Type B pancreatic cell (in vitro differentiated cells): ENCODE results near the gene MYCL. TPM values are rescaled to one million over a fixed set of nuclear protein-coding genes. Genes with fewer than 3 reads are reported as not detected.

Source experiments
- DNase-seq: peaks from one replicate; pipeline ENCODE4 v3.0.0; 2021; ENCODE audit warnings: mixed read lengths; ENCODE audit not compliant: unreplicated experiment; ENCODE audit errors: extremely low spot score
- H3K27ac Mint-ChIP-seq: 2 replicates; pipeline ENCODE4 v1.8.0; 2021; ENCODE audit warnings: mild to moderate bottlenecking, mixed read lengths
- H3K27me3 Mint-ChIP-seq: 2 replicates; pipeline ENCODE4 v1.8.0; 2021; ENCODE audit warnings: mixed read lengths
- H3K36me3 Mint-ChIP-seq: 2 replicates; pipeline ENCODE4 v1.8.0; 2021; ENCODE audit warnings: mixed read lengths
- H3K4me1 Mint-ChIP-seq: one replicate; pipeline ENCODE4 v1.8.0; 2021; ENCODE audit warnings: mixed read lengths; ENCODE audit not compliant: unreplicated experiment
- H3K4me3 Mint-ChIP-seq: 2 replicates; pipeline ENCODE4 v1.8.0; 2021; ENCODE audit warnings: mild to moderate bottlenecking, mixed read lengths
- H3K9me3 Mint-ChIP-seq: 2 replicates; pipeline ENCODE4 v1.8.0; 2021; ENCODE audit warnings: mixed read lengths
- CTCF ChIP-seq: fragments of 200-600 bp; sonication (generic); conservative IDR thresholded peaks from 2 replicates; pipeline ENCODE4 v1.5.0; 2021; ENCODE audit warnings: antibody characterized with exemption, mild to moderate bottlenecking
- total RNA-seq: library from RNA; stranded (reverse); gene quantifications from 2 replicates; pipeline ENCODE4 v1.2.1, GENCODE V29; 2021; ENCODE audit warnings: low replicate concordance

MYCL gene
- total RNA-seq, 1 donor from 2014 or later = 19.5 TPM

DNA sequence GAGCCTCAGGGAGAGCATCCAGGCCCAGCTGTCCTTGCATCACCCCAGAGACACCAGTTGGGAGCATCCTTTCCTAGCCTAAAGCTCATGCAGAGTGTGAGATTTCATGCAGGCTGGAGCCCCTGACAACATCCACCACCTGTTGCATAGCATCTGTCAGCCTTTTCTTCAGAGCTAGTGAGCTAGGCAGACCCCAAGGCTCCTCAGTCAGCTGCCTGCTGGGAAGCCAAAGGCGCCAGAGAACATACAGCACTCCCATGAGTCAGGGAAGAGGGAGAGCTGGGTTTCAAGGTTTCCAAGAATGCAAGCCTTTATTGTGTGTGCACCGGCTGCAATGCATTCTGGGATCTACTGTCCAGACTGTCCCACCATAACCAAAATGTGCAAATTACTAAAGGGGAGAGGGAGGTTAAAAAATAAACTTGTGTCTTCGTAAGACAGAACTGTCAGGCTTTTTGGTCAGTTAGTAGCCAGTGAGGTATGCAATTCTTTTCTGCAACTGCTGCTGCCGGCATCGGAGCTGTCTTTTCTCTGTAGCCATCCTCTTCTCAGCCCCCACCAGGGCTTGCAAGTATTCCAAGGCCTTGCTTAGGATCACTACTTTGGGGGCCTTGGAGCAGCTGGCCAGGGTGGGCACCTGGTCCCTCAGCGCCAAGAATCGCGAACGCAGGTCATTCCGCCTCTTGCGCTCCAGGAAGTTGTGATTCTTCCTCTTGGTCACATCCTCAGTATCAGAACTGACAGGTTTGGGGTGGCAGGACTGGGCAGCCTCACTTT lies 4.6 kb downstream of the MYCL start:
- TF ChIP-seq CTCF = no peak
- DNase-seq = no peak
- Mint-ChIP-seq H3K36me3 (no peaks in the 10 kb centered on the region), H3K4me3 (peak overlapping the region; percentile 44), H3K9me3 (no peaks in the 10 kb centered on the region), H3K4me1 (peaks cover 52% of the 10 kb centered on the region), H3K27ac (no peak overlapping the region), H3K27me3 (peaks cover 7% of the 10 kb centered on the region)

DNA sequence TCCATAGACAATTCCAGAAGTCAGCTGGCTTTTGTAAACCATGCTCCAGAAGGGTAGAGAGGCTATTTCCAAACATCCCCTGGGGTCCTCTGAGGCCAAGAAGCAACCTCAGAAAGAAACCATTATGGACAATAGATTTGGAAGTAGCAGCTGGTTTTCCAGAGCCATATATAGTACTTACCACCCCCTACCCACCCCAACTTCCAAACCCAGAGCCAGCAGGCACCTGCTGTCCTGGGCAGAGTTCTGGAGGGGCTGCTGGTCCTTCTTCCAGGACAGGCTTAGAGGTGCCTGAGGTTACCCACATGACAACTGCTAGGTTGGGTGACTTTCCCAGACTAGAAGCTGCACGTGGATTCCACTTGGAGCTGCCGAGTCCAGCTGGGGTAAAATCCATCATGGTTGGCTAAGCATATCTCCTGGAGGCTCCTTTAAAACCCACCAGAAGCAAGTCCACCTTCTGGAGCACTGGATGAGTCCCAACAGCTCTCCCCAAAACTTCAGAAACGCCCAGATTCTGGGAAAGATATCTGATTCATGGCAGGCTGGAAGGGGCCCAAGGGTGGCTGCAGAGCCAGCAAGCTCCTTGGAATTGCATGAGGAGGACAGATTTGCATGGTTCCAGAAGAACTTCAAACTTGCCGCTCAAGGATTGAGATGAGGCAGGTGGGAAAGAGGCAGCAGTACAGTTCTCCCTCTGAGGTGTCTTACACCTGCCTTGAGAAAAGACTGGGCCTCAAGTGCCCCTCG lies 5.8 kb downstream of the MYCL start:
- H3K27ac Mint-ChIP-seq = no peak overlapping the region
- no peak for DNase-seq
- no peak for TF ChIP-seq CTCF
- H3K4me1 Mint-ChIP-seq = peaks cover 55% of the 10 kb centered on the region
- peaks cover 7% of the 10 kb centered on the region for H3K27me3 Mint-ChIP-seq
- no peaks in the 10 kb centered on the region for H3K9me3 Mint-ChIP-seq
- peak overlapping the region; percentile 57 for H3K4me3 Mint-ChIP-seq
- H3K36me3 Mint-ChIP-seq = no peaks in the 10 kb centered on the region

GRCh38 chr1:39894884-39895495 lies 6.7 kb downstream of the MYCL start:
- peak overlapping the region; percentile 73 for H3K27ac Mint-ChIP-seq

GRCh38 chr1:39892601-39893595 lies 8.8 kb downstream of the MYCL start:
- peaks cover 40% of the 10 kb centered on the region for H3K4me1 Mint-ChIP-seq
- H3K27me3 Mint-ChIP-seq = no peaks in the 10 kb centered on the region
- peak overlapping the region; percentile 54 for H3K4me3 Mint-ChIP-seq
- H3K9me3 Mint-ChIP-seq = no peaks in the 10 kb centered on the region
- H3K36me3 Mint-ChIP-seq = no peaks in the 10 kb centered on the region
- DNase-seq = no peak
- peak overlapping the region; percentile 78 for H3K27ac Mint-ChIP-seq
- no peak for TF ChIP-seq CTCF

More at GRCh38 chr1:39894884-39895495, 6.7 kb downstream of the MYCL start:
- Mint-ChIP-seq H3K9me3 (no peaks in the 10 kb centered on the region), H3K36me3 (no peaks in the 10 kb centered on the region), H3K4me1 (peaks cover 54% of the 10 kb centered on the region), H3K27me3 (peaks cover 3% of the 10 kb centered on the region), H3K4me3 (peak overlapping the region; percentile 30)
- DNase-seq = no peak
- no peak for TF ChIP-seq CTCF

DNA sequence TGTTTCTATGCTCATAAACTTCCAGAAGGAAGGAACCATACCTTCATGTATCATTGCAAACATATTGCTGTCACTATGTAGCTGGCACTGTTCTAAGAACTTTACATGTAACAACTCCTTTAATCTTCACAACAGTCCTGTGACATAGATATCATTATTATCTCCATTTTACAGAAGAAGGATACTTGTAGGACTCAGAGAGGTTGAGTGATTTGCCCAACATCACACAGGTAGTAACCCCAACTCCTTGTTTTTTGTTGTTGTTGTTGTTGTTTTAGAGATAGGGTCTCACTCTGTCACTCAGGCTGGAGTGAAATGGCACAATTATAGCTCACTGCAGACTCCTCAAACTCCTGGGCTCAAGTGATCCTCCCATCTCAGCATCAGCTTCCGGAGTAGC lies 10.8 kb downstream of the MYCL start:
- no peaks in the 10 kb centered on the region for H3K27me3 Mint-ChIP-seq
- TF ChIP-seq CTCF = no peak
- no peaks in the 10 kb centered on the region for H3K36me3 Mint-ChIP-seq
- H3K4me1 Mint-ChIP-seq = peaks cover 28% of the 10 kb centered on the region
- H3K9me3 Mint-ChIP-seq = no peaks in the 10 kb centered on the region
- no peak overlapping the region for H3K27ac Mint-ChIP-seq
- H3K4me3 Mint-ChIP-seq = no peak overlapping the region
- no peak for DNase-seq
